ENCODE measurements around the gene CLNS1A.

- TF ChIP-seq CEBPB (IDR thresholded peaks at IDR 0.05; ENCODE audit: low read depth) (no peak), ELF1 (IDR thresholded peaks at IDR 0.05; ENCODE audit: borderline replicate concordance, low read depth) (no peak), REST (IDR thresholded peaks at IDR 0.05; ENCODE audit: low read depth) (no peak), POLR2A (IDR thresholded peaks at IDR 0.05; ENCODE audit: borderline replicate concordance, extremely low read depth, insufficient read depth, insufficient read length) (no peak), EGR1 (IDR thresholded peaks at IDR 0.05; ENCODE audit: low read depth) (no peak)
Observed at GRCh38 chr11:77596626-77597025, 41.0 kb downstream of the CLNS1A start.

All from HCT116 (cell line).